SHP77 (cell line): ENCODE data around the gene CD19.
"Not testable (repeated sequence)": the region's sequence is repeated elsewhere in the genome, so short reads cannot be mapped to it uniquely, and the experiment has no call there.

Source experiments
- DNase-seq, 2 experiments: peaks; one replicate each; lab custom pipeline; 2025; lab: John Stamatoyannopoulos, UW

The CD19 gene

DNA sequence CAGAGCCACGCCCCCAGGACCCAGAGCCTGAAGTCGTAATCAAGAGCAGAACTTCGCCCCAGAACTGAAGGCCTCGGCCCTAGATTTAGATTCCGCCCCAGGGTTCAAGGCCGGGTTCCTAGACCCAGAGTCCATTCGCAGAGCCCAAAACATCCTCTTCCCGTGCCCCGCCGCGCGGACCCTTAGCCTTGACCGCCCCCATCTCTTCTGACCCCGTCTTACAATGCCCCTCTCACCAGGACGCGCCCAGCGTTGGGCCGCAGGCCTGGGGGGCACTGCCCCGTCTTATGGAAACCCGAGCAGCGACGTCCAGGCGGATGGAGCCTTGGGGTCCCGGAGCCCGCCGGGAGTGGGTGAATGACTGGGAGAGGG, 5.0 kb downstream of the CD19 start:
- no peak for DNase-seq

DNA sequence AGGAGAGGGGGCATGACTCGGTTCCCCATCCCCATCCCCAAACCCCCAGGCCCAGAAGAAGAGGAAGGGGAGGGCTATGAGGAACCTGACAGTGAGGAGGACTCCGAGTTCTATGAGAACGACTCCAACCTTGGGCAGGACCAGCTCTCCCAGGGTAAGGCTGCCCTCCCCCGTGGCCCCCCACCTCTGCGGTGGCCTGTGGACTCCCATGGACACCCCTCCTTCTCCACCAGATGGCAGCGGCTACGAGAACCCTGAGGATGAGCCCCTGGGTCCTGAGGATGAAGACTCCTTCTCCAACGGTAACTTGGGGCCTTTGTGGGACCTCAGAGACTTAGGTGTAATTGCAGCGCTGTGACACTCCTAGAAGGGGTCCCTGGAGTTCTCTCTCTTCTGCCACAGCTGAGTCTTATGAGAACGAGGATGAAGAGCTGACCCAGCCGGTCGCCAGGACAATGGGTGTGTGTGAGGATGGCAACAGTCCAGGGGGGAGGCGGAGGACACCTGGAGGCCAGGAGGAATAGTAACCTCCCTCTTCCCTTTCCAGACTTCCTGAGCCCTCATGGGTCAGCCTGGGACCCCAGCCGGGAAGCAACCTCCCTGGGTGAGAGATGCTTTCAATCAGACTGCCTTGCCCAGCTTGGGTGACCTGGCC, 5.6 kb downstream of the CD19 start:
- DNase-seq: no peak

DNA sequence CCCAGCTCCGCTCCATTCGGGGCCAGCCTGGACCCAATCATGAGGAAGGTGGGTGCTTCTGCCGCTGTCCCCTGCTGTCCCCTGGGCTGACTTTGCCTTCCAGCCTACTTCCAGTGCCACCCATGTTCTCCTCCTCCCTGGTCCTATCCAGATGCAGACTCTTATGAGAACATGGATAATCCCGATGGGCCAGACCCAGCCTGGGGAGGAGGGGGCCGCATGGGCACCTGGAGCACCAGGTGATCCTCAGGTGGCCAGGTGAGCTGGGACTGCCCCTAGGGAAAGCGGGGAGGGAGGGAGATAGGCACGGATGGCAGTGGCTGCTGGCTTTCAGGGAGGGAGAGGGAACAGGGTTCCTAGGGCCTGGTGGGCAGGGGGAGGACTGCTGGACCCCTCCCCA, 7.0 kb downstream of the CD19 start:
- no peak for DNase-seq

DNA sequence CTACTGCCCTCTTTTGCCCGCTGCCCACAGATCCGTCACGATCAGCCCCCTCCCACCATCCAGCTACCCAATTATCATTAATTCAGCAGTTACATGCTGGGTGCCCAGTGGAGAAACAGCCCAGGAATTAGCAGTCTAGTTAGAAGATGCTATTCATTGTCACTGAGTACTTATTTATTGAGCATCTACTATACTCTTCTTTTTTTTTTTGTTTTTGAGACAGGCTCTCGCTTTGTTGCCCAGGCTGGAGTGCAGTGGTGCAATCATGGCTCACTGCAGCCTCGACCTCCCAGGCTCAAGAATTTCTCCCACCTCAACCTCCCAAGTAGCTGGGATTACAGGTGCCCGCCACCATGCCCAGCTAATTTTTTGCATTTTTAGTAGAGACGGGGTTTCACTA, 8.1 kb downstream of the CD19 start:
- not testable (repeated sequence) for DNase-seq

GRCh38 chr16:28943281-28943680, 11.5 kb downstream of the CD19 start:
- DNase-seq: no peak

DNA sequence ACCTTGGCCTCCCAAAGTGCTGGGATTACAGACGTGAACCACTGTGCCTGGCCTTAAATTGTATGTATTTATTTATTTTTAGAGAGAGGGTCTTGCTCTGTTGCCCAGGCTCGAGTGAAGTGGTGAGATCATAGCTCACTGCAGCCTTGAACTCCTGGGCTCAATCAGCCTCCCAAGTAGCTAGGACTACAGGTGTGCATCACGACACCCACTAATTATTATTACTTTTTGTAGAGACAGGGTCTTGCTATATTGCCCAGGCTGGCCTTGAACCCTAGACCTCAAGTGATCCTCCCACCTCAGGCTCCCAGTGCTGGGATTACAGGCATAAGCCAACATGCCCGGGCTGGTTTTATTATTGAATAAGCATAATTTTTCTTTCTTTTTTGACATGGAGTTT, 14.9 kb downstream of the CD19 start:
- no peak for DNase-seq

GRCh38 chr16:28950648-28951409, 19.1 kb downstream of the CD19 start, which contains the start of gene NFATC2IP:
TSS of gene NFATC2IP (plus strand) at chr16:28950937. CDS start at chr16:28951012, 75 bp downstream.
- DNase-seq: peak; percentile 100

GRCh38 chr16:28951410-28951943, 19.7 kb downstream of the CD19 start:
- DNase-seq: no peak

DNA sequence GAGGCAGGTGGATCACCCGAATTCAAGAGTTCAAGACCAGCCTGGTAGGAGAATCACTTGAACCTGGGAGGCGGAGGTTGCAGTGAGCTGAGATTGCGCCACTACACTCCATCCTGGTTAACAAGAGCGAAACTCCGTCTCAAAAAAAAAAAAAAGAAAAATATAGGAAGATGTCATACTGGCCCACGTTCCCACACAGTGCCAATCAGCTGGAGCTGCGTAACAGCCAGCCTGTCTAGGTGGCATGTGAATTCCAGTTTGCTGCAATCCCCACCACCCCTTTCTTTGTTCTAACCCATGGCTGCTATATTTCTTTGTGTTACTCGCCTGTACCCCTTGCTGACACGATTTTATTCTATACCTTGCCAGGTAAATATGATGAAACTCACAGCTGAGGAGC, 26.4 kb downstream of the CD19 start:
- no peak for DNase-seq

- no peak for DNase-seq
These were observed 27.1 kb downstream of the CD19 start for GRCh38 chr16:28958836-28959235.

GRCh38 chr16:28964072-28964471, 32.3 kb downstream of the CD19 start:
- no peak for DNase-seq

GRCh38 chr16:28964496-28964895, 32.7 kb downstream of the CD19 start:
- no peak for DNase-seq

GRCh38 chr16:28967156-28967555, 35.4 kb downstream of the CD19 start:
- no peak for DNase-seq

GRCh38 chr16:28969696-28970095, 37.9 kb downstream of the CD19 start:
- DNase-seq: not testable (repeated sequence)

GRCh38 chr16:28974007-28974436, 42.3 kb downstream of the CD19 start:
- DNase-seq: peak; percentile 57 to 76

GRCh38 chr16:28974437-28975157, 42.8 kb downstream of the CD19 start, which contains the start of gene SPNS1:
TSS of gene SPNS1 (plus strand) at chr16:28974778. CDS start at chr16:28975152, 374 bp downstream.
- DNase-seq: peak; percentile 96 to 99

DNA sequence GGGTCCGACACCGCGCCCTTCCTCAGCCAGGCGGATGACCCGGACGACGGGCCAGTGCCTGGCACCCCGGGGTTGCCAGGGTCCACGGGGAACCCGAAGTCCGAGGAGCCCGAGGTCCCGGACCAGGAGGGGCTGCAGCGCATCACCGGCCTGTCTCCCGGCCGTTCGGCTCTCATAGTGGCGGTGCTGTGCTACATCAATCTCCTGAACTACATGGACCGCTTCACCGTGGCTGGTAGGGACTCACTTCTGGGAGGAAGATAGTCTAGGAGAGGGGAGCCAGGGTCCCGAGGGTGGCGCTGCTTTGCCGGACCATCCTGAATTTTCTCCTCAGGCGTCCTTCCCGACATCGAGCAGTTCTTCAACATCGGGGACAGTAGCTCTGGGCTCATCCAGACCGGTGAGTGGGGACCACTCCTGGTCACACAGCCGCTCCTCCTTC, 43.4 kb downstream of the CD19 start:
- no peak for DNase-seq

DNA sequence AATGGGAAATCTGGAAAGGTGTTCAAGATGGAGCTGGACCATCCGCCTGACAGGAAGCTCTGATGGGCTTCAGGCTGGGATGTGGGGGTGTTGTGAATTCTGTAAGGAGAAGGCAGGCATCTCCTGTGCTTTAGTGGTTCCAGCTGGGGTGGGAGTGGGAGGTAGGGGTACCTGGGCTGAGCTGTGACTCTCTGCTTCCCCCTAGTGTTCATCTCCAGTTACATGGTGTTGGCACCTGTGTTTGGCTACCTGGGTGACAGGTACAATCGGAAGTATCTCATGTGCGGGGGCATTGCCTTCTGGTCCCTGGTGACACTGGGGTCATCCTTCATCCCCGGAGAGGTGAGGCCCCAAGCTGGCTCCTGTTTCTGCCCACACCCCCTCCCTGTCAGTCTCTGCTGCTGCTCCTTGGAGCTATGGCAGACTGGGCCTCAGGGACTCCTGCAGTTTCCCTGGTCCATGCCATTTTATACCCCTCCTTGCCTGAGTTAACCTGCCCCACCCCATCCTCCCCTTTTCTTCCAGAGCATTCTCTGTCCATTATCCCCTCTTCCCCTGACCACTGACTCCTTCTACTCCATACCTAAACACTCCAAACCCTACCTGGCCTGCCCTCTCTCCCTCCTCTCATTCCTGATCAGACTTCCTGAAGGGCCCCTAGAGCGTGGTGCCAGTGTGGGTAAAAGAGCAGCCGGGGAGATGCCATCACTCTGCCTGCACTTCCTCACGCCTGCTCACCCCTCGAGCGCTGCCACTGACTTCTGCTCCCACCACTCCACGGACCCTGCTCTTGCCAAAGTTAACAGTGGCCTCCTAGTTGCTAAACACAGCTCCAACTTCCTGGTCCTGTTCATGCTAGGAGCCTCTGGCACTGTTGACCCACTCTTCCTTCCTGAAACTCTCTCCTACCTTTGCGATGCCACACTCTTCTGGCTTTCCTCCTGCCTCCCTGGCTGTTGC, 46.2 kb downstream of the CD19 start:
- peak in 1 of 2 experiments; percentile 13 for DNase-seq

- not testable (repeated sequence) for DNase-seq
These were observed 48.6 kb downstream of the CD19 start for GRCh38 chr16:28980330-28980729.

DNA sequence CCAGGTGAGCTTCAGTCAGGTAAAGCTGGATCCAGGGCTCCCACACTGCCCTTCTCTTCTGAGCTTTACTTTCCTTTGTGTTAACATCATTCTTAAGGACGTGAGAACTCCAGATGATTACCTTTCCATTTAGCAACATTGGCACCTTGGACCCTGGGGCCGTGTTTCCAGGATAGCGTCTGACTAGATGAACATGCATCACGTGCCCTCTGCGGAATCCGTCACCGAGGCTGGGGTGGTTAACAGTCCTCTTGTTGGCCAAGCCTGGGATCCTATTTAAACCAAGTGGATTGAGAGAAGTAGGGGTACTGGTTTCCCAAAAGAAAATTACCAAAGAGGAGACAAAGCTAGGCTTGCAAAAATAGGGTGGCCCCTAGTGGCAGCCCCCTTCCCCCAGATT, 49.2 kb downstream of the CD19 start:
- DNase-seq: no peak

GRCh38 chr16:28981517-28981916, 49.7 kb downstream of the CD19 start:
- no peak for DNase-seq
